H1 (cell line): ENCODE results near the gene SLCO4A1. TPM values are rescaled to one million over a fixed set of nuclear protein-coding genes. Genes with fewer than 3 reads are reported as not detected.

Source experiments
- CTCF ChIA-PET: fragments of 300-600 bp; sonication (Branson Sonifier 250); formaldehyde crosslinking; loops from one replicate; lab custom pipeline; 2021; ENCODE audit not compliant: partially characterized antibody; lab: Charles Lee
- POLR2A ChIA-PET: fragments of 300-600 bp; sonication (Branson Sonifier 250); formaldehyde crosslinking; loops from one replicate; lab custom pipeline; 2021; ENCODE audit warnings: inconsistent platforms; ENCODE audit not compliant: partially characterized antibody; lab: Charles Lee
- DNase-seq, 2 experiments: peaks; one replicate each; pipeline versions ENCODE4 v3.0.0 to v3.0.0-alpha.2; 2010 to 2022; ENCODE audit warnings: low spot score in 2 of 2, low read depth in 1 of 2, mixed read lengths in 1 of 2
- FAIRE-seq: peaks from 2 replicates; lab custom pipeline; 2011; peaks lifted over from hg19 to GRCh38; lab: Jason Lieb, UNC
- H2AFZ ChIP-seq: 2 replicates; pipeline ENCODE4 v1.8.1; 2012; ENCODE audit warnings: low read length, inconsistent platforms
- H2AK5ac ChIP-seq: 2 replicates; pipeline ENCODE4 v1.6.1; 2013; ENCODE audit warnings: low read depth, low read length
- H2BK120ac ChIP-seq: replicated peaks from 2 replicates; pipeline ENCODE3; 2013; ENCODE audit warnings: low read depth, low read length, inconsistent platforms
- H2BK12ac ChIP-seq: 2 replicates; pipeline ENCODE4 v1.6.1; 2013; ENCODE audit warnings: low read depth, low read length
- H2BK15ac ChIP-seq: 2 replicates; pipeline ENCODE4 v1.6.1; 2013; ENCODE audit warnings: low read length
- H2BK20ac ChIP-seq: 2 replicates; pipeline ENCODE4 v1.6.1; 2013; ENCODE audit warnings: low read length
- H2BK5ac ChIP-seq: 2 replicates; pipeline ENCODE4 v1.6.1; 2013; ENCODE audit warnings: low read depth, low read length
- H3K14ac ChIP-seq: 2 replicates; pipeline ENCODE4 v1.6.1; 2013; ENCODE audit warnings: inconsistent platforms; ENCODE audit not compliant: insufficient read length
- H3K18ac ChIP-seq: 2 replicates; pipeline ENCODE4 v1.6.1; 2013; ENCODE audit warnings: low read length; ENCODE audit errors: extremely low read depth
- H3K23ac ChIP-seq: 2 replicates; pipeline ENCODE4 v1.6.1; 2013; ENCODE audit warnings: inconsistent platforms; ENCODE audit not compliant: insufficient read length
- H3K23me2 ChIP-seq: 2 replicates; pipeline ENCODE4 v1.6.1; 2013; ENCODE audit warnings: low read depth, low read length
- H3K27ac ChIP-seq: 2 replicates; pipeline ENCODE4 v1.6.1; 2011; ENCODE audit warnings: low read depth, low read length, inconsistent platforms
- H3K27me3 ChIP-seq, 4 experiments: replicated peaks in 1 of 4; 1 replicate in 1 of 4; 2 replicates in 3 of 4; pipeline versions ENCODE4 v1.6.1 to v1.8.1; 2011 to 2013; ENCODE audit warnings: low read length in 3 of 4, mild to moderate bottlenecking in 3 of 4, inconsistent platforms in 2 of 4, mixed read lengths in 2 of 4, moderate library complexity in 1 of 4; ENCODE audit not compliant: control insufficient read depth in 3 of 4, insufficient read depth in 3 of 4; ENCODE audit errors: extremely low read depth in 1 of 4
- H3K36me3 ChIP-seq, 4 experiments: 2 replicates each; pipeline versions ENCODE4 v1.6.1 to v1.8.1; 2011 to 2013; ENCODE audit warnings: mild to moderate bottlenecking in 4 of 4, low read length in 3 of 4, moderate library complexity in 2 of 4, control low read depth in 1 of 4, inconsistent platforms in 1 of 4; ENCODE audit not compliant: insufficient read depth in 4 of 4, control insufficient read depth in 2 of 4
- H3K4ac ChIP-seq: replicated peaks from 2 replicates; pipeline ENCODE3; 2013; ENCODE audit warnings: low read length, low read depth, mixed read lengths, inconsistent platforms; ENCODE audit not compliant: insufficient read length
- H3K4me1 ChIP-seq, 4 experiments: replicated peaks in 1 of 4; 1 replicate in 1 of 4; 2 replicates in 3 of 4; pipeline versions ENCODE4 v1.6.1 to v1.8.1; 2011 to 2013; ENCODE audit warnings: low read length in 3 of 4, inconsistent platforms in 2 of 4, mixed read lengths in 1 of 4; ENCODE audit not compliant: insufficient read depth in 4 of 4, control insufficient read depth in 3 of 4
- H3K4me2 ChIP-seq, 2 experiments: 2 replicates each; pipeline versions ENCODE4 v1.6.1 to v1.8.1; 2011 to 2013; ENCODE audit warnings: low read depth in 2 of 2, low read length in 2 of 2, control low read depth in 1 of 2, inconsistent platforms in 1 of 2, mild to moderate bottlenecking in 1 of 2; ENCODE audit not compliant: insufficient read depth in 1 of 2
- H3K4me3 ChIP-seq, 4 experiments: fragments of 200-600, 300-600 bp in 1 of 4; sonication (generic), shearing (Covaris generic), sonication (Bioruptor Twin) in 1 of 4; 2 replicates each; pipeline versions ENCODE4 v1.5.1 to v1.8.1; 2011 to 2016; ENCODE audit warnings: low read length in 4 of 4, low read depth in 3 of 4, control low read depth in 2 of 4, inconsistent platforms in 2 of 4, mild to moderate bottlenecking in 2 of 4, mixed read lengths in 1 of 4, moderate library complexity in 1 of 4; ENCODE audit not compliant: insufficient read depth in 2 of 4; ENCODE audit errors: extremely low read depth in 1 of 4
- H3K56ac ChIP-seq: replicated peaks from 2 replicates; pipeline ENCODE3; 2013; ENCODE audit warnings: low read depth, mild to moderate bottlenecking, mixed read lengths, low read length, inconsistent platforms; ENCODE audit not compliant: insufficient read length
- H3K79me1 ChIP-seq: 2 replicates; pipeline ENCODE4 v1.6.1; 2013; ENCODE audit warnings: low read depth, low read length, control low read depth
- H3K79me2 ChIP-seq, 2 experiments: 2 replicates each; pipeline versions ENCODE4 v1.6.1 to v1.8.1; 2012 to 2013; ENCODE audit warnings: low read length in 2 of 2, mild to moderate bottlenecking in 2 of 2, inconsistent platforms in 1 of 2; ENCODE audit not compliant: insufficient read depth in 2 of 2, control insufficient read depth in 1 of 2
- H3K9ac ChIP-seq, 4 experiments: replicated peaks in 1 of 4; 1 replicate in 1 of 4; 2 replicates in 3 of 4; pipeline versions ENCODE4 v1.6.1 to v1.8.1; 2011 to 2013; ENCODE audit warnings: low read depth in 3 of 4, low read length in 3 of 4, control low read depth in 2 of 4, mild to moderate bottlenecking in 2 of 4, moderate library complexity in 2 of 4, inconsistent platforms in 1 of 4; ENCODE audit errors: extremely low read depth in 1 of 4
- H3K9me3 ChIP-seq, 2 experiments: 2 replicates each; pipeline versions ENCODE4 v1.6.1 to v1.8.1; 2012 to 2013; ENCODE audit warnings: mild to moderate bottlenecking in 2 of 2, moderate library complexity in 2 of 2, control low read depth in 1 of 2, inconsistent platforms in 1 of 2, low read depth in 1 of 2, low read length in 1 of 2, mixed read lengths in 1 of 2; ENCODE audit not compliant: insufficient read depth in 2 of 2
- H4K20me1 ChIP-seq, 2 experiments: replicated peaks in 1 of 2; 2 replicates each; pipeline versions ENCODE3 to v1.8.1; 2011 to 2013; ENCODE audit warnings: inconsistent platforms in 2 of 2, low read length in 2 of 2, mild to moderate bottlenecking in 1 of 2; ENCODE audit not compliant: insufficient read depth in 2 of 2, control insufficient read depth in 1 of 2
- H4K5ac ChIP-seq: 2 replicates; pipeline ENCODE4 v1.6.1; 2013; ENCODE audit warnings: low read length, low read depth, mixed read lengths, inconsistent platforms; ENCODE audit not compliant: insufficient read length
- H4K8ac ChIP-seq: 2 replicates; pipeline ENCODE4 v1.8.0; 2013; ENCODE audit warnings: mild to moderate bottlenecking, moderate library complexity, low read length, inconsistent platforms; ENCODE audit not compliant: insufficient read depth; ENCODE audit errors: extremely low read depth
- H4K91ac ChIP-seq: replicated peaks from 2 replicates; pipeline ENCODE3; 2013; ENCODE audit warnings: low read length, mixed read lengths, inconsistent platforms; ENCODE audit not compliant: insufficient read length
- ASH2L ChIP-seq: fragments of 200-600, 300-600 bp; sonication (generic); IDR thresholded peaks from one replicate; pipeline ENCODE4 v1.7.1; 2017; ENCODE audit warnings: low read length
- KDM1A ChIP-seq: fragments of 200-600, 300-600 bp; sonication (generic); IDR thresholded peaks from 2 replicates; pipeline ENCODE4 v1.7.1; 2016; ENCODE audit warnings: mild to moderate bottlenecking, low read length, borderline replicate concordance
- WGBS, 2 experiments: shearing (Covaris generic) in 1 of 2; methylation state at CpG; one replicate each; pipeline versions ENCODE4 v1.1.6 to v1.1.7; 2013 to 2015; ENCODE audit warnings: low lambda C conversion rate in 2 of 2, mixed read lengths in 2 of 2, inconsistent platforms in 1 of 2, low coverage in 1 of 2, missing lambda C conversion rate in 1 of 2; ENCODE audit not compliant: insufficient replicate concordance in 2 of 2, insufficient coverage in 1 of 2, insufficient read length in 1 of 2; ENCODE audit errors: extremely low coverage in 1 of 2, missing lambda C conversion rate in 1 of 2; 5-methylcytosine and 5-hydroxymethylcytosine counted together
- polyA plus RNA-seq, 7 experiments: library from polyadenylated mRNA; depleted of rRNA in 3 of 7; stranded (reverse) in 5 of 7; unstranded in 2 of 7; fragments of >200 nt in 5 of 7; fragments of 200-250 nt in 2 of 7; gene quantifications; 1 replicate in 5 of 7; 2 replicates in 1 of 7; 4 replicates in 1 of 7; pipeline versions ENCODE4 v1.2.1 to v1.2.3, GENCODE V29; 2011 to 2013; ENCODE audit warnings: missing spikeins in 2 of 7, mixed read lengths in 2 of 7
- total RNA-seq: library from RNA; stranded (reverse); fragmentation: NEBNext Ultra II Directional; extraction: Animal tissue kit (Norgen Biotek cat#: 25700); gene quantifications from 2 replicates; pipeline ENCODE4 v1.2.1, GENCODE V29; 2021

The SLCO4A1 gene
- total and polyA plus RNA-seq, 2 of the 8 experiments (the other 6 are each of a cell fraction or from before 2014, with no cell fraction given) = 10.5 to 18.5 TPM

DNA sequence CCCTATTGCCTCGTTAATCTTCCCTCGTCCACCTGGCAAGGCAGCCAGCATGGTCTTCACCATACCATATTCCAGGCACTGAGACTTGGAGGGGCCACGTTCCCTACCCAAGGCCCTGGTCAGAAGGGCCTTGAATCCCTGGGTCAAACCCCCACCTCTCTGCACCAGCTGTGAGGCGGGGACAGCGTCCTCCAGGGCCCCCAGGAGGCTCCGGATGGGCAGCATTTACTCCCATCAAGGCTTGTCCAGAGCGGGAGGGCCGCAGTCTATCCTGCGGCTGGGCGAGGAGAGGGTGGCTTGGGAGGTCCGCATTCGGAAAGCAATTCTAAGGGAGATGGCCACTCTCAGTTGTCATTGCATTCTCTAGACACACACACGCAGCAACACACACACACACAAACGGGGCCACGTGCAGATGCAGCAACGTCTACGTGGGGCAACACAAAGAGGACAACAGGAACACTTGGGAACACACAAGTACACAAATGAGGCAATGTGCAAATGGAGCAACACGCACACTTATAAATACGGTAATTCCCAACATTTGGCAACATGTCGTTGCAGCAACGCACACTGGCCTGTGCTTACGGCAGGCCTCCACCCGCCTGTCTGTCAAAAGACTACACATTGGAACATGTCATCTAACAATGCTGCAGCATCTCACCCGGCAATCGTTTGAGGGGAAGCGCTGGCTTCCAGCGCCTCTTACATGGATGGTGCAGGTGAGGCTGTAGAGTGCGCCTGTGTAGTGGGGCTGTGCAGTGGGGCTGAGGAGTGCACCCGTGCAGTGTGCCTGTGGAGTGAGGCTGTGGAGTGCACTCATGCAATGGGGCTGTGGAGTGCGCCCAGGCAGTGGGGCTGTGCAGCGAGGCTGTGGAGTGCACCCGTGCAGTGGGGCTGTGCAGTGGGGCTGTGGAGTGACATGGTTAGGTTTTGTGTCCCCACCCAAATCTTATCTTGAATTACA, 53.4 kb downstream of the SLCO4A1 start:
- DNase-seq (no peak), FAIRE-seq (no peak)
- Histone ChIP-seq H4K5ac (no peak overlapping the region), H3K14ac (no peak overlapping the region), H3K4me3 (no peak overlapping the region), H4K8ac (no peak overlapping the region), H3K23ac (no peak overlapping the region), H4K91ac (peak overlapping the region; percentile 54), H3K4me2 (no peak overlapping the region), H2BK15ac (0 out of 2 replicates have a peak overlapping the region, but pooled peaks have one; percentile 46), H3K4ac (peak overlapping the region; percentile 35), H3K27me3 (no peaks in the 10 kb centered on the region; a peak in 1 of 7 replicates), H3K4me1 (no peaks in the 10 kb centered on the region), H2BK120ac (no peak overlapping the region), H2AK5ac (no peak overlapping the region), H4K20me1 (peaks cover 0 to 4% of the 10 kb centered on the region in 2 experiments), H3K36me3 (no peaks in the 10 kb centered on the region), H2BK20ac (no peak overlapping the region), H3K9ac (no peak overlapping the region), H3K9me3 (no peaks in the 10 kb centered on the region), H3K56ac (no peak overlapping the region), H2AFZ (no peak overlapping the region), H3K79me2 (no peaks in the 10 kb centered on the region), H2BK5ac (no peak overlapping the region), H3K27ac (no peak overlapping the region), H3K18ac (no peak overlapping the region), H2BK12ac (no peak overlapping the region), H3K23me2 (no peaks in the 10 kb centered on the region), H3K79me1 (no peaks in the 10 kb centered on the region)
- ChIA-PET POLR2A (interaction anchor here (1.4 kb wide), 2 partner anchors 10 to 202 kb away, joined by 3 to 4 read pairs; no protein-coding TSS in a partner anchor), CTCF (interaction anchor here (0.8 to 2.6 kb wide), 7 partner anchors 8 to 96 kb away, joined by 3 to 13 read pairs (median 4); partner anchors contain the start of gene NTSR1)
- 89% methylated on average over 32 of the region's 32 CpGs; no CpG with 5 or more reads in 1 of the 2 experiments for WGBS, 2 experiments
- TF ChIP-seq ASH2L (no peak), KDM1A (no peak)
